Neuron (in vitro differentiated cells): ENCODE data around the gene GNGT1.
A peak's percentile ranks its signal among the peaks of the same experiment; 100 is the strongest.

Experiments
- H2AFZ ChIP-seq: one replicate; pipeline ENCODE4 v1.6.1; 2013; ENCODE audit warnings: low read depth, mild to moderate bottlenecking, inconsistent platforms, low read length, moderate library complexity
- H3K27me3 ChIP-seq: one replicate; pipeline ENCODE4 v1.6.1; 2013; ENCODE audit warnings: low read length; ENCODE audit not compliant: insufficient read depth
- H3K36me3 ChIP-seq: one replicate; pipeline ENCODE4 v1.6.1; 2013; ENCODE audit warnings: low read length; ENCODE audit not compliant: insufficient read depth
- H3K4me1 ChIP-seq: one replicate; pipeline ENCODE4 v1.6.1; 2013; ENCODE audit warnings: low read length; ENCODE audit not compliant: insufficient read depth
- H3K4me3 ChIP-seq: 2 replicates; pipeline ENCODE4 v1.5.1; 2013; ENCODE audit warnings: mild to moderate bottlenecking, low read length, moderate library complexity
- H3K9me3 ChIP-seq: one replicate; pipeline ENCODE4 v1.6.1; 2013; ENCODE audit warnings: low read length

GNGT1 gene

DNA sequence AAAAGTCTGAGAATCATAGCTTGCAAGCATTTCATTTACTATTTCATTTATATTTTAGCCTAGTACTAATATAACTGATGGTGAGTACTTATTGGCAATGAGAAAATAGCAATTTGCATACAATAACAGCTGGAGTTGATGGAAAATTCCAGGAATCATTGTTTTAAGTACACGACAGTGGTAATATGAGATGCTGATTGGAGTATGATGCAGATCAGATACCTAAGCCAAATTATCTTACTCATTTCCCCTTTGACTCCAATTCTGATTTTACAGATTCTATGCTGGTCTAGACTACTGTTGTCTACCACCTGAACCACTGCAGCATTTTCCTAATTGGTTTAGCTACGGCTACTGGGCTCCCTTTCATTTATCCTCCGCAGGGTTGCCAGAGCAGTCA lies 51.8 kb downstream of the GNGT1 start:
- Histone ChIP-seq H2AFZ (peak overlapping the region; percentile 20), H3K9me3 (no peaks in the 10 kb centered on the region), H3K36me3 (no peaks in the 10 kb centered on the region)

GRCh38 chr7:93958651-93959050 lies 52.3 kb downstream of the GNGT1 start:
- Histone ChIP-seq H3K4me1 (no peaks in the 10 kb centered on the region), H3K4me3 (no peak overlapping the region), H2AFZ (no peak overlapping the region), H3K27me3 (no peaks in the 10 kb centered on the region), H3K36me3 (no peaks in the 10 kb centered on the region), H3K9me3 (no peaks in the 10 kb centered on the region)

More for the DNA sequence above, 51.8 kb downstream of the GNGT1 start:
- Histone ChIP-seq H3K27me3 (no peaks in the 10 kb centered on the region), H3K4me1 (no peaks in the 10 kb centered on the region), H3K4me3 (no peak overlapping the region)
